Measurements from ENCODE around the gene PDCD7.
"Not testable (repeated sequence)": the region's sequence is repeated elsewhere in the genome, so short reads cannot be mapped to it uniquely, and the experiment has no call there.

The PDCD7 gene

DNA sequence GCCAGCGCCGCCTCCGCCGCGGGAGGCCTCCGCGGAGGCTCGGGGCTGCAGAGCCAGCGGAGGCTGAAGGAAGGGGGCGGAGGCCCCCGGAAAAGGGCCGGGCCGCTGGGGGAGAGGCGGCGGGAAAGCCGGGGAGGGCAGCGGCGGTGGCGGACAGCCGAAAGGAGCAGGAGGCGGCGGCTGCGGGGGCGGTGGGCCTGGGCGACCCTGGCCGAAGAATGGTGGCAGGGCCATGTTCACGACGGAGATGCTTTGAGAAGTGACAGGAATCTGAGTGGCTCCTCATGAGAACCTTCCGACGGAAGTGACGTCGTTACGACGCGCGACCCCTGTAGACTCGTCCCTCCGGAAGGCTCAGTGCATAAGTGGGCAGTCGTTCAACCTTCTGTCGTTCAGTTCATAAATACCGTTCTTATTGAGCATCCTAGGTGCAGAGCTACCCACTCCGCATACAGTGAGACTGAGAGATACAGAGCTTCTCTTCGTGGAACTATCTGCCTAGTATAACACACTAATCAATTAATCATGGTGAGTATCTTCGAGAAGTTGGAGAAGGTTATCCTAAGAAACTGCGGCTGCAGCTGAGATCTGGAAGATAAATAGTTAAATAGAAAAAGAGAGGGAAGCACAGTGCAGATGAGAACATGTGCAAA lies at the start of gene PDCD7:
Gene PDCD7 (minus strand): TSS at position 261 of the 653 bp plus-strand sequence. CDS start 27 bp downstream, at position 234.
- DNase-seq (ENCODE audit: low read depth in 3 of 3, low spot score in 1 of 3): peak; percentile 45 to 61 (median 49)

DNA sequence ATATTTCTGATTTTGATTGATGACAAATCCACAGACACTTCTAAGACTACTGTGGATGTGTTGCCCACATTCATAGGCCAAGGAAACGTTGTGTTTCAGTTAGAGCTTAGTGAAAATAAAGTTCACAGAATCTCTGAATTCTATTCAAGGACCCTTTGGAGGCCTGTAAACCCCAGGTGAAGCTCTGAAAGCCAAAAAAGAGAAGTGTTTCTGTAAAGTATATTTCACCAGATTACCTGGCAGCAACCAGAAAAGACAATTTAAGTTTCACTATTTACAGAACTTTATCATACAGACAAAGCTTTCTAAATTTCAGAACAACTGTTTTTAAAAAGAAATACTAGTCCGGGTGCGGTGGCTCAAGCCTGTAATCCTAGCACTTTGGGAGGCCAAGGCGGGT lies 48.9 kb upstream of the PDCD7 start:
- DNase-seq (ENCODE audit: low read depth in 3 of 3, low spot score in 1 of 3): no peak

DNA sequence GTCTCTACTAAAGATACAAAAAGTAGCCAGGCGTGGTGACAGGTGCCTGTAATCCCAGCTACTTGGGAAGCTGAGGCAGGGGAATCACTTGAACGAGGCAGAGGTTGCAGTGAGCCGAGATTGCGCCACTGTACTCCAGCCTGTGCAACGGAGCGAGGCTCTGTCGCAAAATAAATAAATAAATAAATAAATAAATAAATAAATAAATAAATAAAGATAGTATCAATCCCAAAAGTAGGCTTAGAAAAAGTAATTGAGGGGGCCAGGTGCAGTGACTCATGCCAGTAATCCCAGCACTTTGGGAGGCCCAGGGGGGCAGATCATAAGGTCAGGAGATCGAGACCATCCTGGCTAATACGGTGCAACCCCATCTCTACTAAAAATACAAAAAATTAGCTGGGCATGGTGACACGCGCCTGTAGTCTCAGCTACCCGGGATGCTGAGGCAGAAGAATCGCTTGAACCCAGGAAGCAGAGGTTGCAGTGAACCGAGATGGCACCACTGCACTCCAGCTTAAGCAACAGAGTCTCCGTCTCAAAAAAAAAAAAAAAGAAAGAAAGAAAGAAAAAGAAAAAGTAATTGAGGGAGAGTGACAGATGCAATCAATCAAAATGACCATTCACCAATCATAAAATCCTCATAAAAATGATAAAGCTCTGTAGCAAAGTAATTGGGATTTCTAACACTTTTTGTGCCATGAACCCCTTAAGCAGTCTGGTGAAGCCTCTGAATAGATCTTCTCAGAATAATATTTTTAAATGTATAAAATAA lies 48.2 kb upstream of the PDCD7 start:
- not testable (repeated sequence) for DNase-seq (ENCODE audit: low read depth in 3 of 3, low spot score in 1 of 3)

DNA sequence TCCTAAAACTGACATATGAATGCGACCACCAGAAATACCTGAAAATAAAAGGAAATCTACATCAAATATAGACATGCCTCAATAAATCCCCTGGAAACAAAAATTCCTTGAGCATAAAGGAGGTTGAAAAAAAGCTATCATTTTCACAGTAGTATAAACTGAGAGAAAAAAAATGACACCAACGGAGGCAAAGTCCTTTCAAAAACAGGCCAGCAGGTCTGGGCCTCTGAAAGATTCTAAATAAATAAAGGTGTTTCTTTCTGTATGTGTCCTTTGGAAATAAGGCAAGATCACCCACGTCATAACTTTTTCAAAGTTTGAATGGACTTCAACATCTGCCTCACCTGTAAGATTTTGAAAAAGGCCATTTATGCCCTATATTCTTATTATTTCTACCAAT lies 46.6 kb upstream of the PDCD7 start:
- no peak for DNase-seq (ENCODE audit: low read depth in 3 of 3, low spot score in 1 of 3)

DNA sequence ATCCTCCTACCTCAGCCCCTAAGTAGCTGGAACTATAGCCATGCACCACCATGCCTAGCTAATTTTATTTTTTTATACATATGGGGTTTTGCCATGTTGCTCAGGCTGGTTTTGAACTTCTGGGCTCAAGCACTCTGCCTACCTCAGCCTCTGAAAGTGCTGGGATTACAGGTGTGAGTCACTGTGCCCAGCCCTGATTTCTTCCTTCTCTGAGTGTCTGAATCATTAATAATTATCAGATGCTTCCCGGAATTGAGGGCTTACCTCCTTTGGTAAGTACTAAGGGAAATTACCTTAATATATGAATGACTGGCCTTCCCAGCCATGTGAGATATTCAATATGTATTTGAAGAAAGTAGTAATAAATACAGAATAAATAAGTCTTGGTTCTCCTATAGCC lies 44.3 kb upstream of the PDCD7 start:
- DNase-seq (ENCODE audit: low read depth in 3 of 3, low spot score in 1 of 3): no peak

DNA sequence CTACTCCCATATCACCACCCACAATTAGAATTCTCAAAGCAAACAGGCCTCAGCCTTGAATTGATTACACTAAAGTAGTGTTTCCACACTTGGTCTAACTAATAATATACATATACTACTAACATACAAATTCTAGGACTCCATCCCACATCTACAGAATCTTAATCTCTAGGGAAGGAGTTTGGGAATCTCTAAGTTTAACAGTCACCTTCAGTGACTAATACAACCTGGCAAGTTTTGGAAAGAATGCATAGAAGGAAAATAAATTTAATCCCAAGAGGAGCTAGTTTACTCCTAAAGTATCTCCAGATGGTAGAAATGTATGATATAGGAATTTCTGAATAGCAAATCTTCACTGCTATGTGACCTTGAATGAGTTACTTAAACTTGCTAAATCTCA lies 42.4 kb upstream of the PDCD7 start:
- no peak for DNase-seq (ENCODE audit: low read depth in 3 of 3, low spot score in 1 of 3)

DNA sequence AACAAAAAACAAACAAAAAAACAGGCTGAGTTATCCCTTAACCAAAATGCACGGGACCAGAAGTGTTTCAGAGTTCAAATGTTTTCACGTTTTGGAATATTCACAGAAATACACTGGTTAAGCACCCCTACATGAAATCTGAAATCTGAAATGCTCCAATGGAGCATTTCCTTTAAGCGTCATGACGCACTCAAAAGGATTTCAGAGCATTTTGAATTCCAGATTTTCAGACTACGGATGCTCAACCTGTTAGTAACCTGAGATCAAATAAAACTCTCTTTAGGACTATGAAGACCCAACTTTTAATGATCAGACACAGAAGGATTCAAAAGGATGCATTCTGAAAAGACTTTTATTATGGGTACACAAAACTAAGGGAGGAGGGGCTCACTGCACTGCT lies 41.9 kb upstream of the PDCD7 start:
- no peak for DNase-seq (ENCODE audit: low read depth in 3 of 3, low spot score in 1 of 3)

DNA sequence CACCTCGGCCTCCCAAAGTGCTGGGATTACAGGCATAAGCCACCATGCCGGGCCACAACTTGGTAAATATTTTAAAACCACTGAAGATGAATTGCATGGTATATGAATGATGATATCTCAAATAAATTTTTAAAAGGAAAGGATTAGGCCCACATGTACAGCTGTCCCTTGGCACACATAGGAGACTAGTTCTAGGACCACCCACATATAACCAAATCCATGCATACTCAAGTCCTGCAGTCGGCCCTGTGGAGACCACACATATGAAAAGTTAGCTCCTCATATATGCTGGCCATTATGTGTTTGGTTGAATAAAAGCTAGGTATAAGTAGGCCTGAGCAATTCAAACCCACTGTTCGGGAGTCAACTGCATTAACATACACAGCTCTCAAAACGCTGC lies 40.9 kb upstream of the PDCD7 start:
- DNase-seq (ENCODE audit: low read depth in 3 of 3, low spot score in 1 of 3): no peak

- no peak for DNase-seq (ENCODE audit: low read depth in 3 of 3, low spot score in 1 of 3)
Observed at GRCh38 chr15:65172531-65172930, 38.9 kb upstream of the PDCD7 start.

DNA sequence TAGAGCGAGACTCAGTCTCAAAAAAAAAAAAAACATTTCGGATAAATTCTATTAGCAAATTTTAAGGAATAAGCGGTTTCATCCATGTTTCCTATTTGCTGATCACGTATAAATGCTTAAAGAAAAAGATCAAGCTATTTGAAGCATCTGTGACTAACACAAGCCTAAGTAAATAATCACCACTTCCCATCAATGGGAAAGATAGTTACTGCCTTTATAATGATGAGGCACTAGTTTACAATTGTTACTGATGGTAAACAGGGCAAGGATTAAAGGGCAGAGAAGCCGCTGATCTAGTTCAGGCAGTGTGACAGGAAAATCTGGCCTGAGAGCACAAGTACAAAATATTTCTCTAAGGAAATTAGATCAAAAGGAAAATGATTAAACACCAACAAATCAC lies 37.8 kb upstream of the PDCD7 start:
- no peak for DNase-seq (ENCODE audit: low read depth in 3 of 3, low spot score in 1 of 3)

DNA sequence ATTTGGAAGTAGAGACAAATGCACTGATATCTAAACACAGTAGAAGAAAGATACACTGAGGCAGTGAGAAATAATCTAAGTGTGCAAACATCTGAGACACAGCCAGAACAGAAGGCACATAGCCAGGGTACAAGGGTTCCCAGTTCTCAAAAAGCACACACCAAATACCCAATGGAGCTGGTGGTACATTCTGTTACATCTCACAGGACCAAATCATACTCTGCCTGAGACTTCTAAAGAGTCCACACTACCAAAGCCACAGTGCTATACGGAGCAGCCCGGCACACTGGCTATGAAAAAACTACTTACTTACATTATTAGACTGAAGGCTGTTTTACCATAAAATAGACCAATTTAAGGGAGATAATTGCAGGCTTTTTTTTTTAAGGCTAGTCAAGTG lies 32.3 kb upstream of the PDCD7 start:
- DNase-seq (ENCODE audit: low read depth in 3 of 3, low spot score in 1 of 3): no peak

DNA sequence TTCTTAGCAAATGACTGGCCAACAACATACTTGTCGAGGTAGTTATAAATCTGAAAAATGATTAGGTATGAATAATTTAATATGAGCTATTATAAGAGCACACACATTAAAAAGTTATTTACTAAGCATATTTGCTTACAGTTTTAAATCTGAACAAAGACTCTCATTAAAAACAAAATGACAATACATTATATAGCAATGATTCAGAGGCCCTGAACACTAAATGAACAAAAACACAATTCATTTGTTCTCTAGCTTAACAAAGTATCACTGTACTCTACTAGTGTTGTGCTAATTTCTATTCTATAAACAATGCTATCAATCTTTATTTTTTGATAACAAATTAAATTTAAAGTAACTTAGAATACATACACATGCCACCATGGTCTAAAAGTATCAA lies 30.5 kb upstream of the PDCD7 start:
- DNase-seq (ENCODE audit: low read depth in 3 of 3, low spot score in 1 of 3): no peak

DNA sequence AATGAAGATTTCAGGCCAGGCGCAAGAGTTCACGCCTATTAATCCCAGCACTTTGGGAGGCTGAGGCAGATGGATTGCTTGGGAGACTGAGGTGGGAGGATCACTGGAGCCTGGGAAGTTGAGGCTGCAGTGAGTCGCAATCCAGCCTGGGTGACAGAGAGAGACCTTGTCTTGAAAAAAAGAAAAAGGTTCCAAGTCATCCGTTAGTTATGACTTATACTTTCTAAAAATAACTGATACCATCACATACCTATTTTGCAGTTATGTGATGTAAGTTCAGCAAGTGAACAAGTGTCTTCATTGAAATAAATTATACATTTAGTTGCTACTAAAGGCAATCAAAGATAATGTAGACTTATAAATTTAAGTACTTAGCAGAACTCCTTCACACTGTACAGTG lies 29.4 kb upstream of the PDCD7 start:
- DNase-seq (ENCODE audit: low read depth in 3 of 3, low spot score in 1 of 3): no peak

DNA sequence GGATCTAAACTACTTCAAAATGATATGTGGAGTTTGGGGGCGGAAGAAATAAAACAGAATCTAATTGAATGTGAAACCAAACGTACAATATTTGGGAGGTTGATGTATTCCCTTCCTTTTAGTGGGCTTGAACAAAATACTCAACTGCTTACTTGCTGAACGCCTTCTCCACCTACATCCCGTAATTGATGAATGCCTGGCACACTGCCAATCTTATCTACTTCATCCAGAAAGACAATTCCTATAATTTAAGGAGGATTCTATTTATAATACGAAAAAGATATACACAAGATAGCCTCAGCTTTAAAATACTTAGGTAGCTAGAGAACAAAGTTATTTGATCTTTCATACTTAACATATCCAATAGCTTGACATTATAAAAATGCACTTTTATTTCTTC lies 23.1 kb upstream of the PDCD7 start:
- DNase-seq (ENCODE audit: low read depth in 3 of 3, low spot score in 1 of 3): no peak

GRCh38 chr15:65154720-65155119 lies 21.1 kb upstream of the PDCD7 start:
- no peak for DNase-seq (ENCODE audit: low read depth in 3 of 3, low spot score in 1 of 3)

DNA sequence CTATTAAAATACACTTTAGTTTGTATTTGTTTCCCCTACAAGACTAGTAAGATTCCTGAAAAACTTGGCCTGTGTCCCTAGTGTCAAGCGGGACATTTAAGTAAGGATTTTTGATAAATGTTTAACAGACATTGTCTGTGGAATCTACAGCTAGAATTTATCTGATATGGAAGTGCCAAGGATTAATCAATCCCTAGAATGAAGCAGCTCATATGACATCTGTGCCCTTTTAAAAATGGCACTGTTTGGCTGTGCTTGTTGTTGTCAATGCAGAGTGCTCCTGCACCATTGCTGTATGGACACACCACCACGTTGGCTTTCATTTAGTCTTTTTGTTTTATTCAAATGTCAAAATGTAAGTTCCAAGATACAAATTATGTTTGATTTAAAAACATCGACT lies 14.3 kb upstream of the PDCD7 start:
- no peak for DNase-seq (ENCODE audit: low read depth in 3 of 3, low spot score in 1 of 3)

GRCh38 chr15:65146438-65146837 lies 12.8 kb upstream of the PDCD7 start:
- no peak for DNase-seq (ENCODE audit: low read depth in 3 of 3, low spot score in 1 of 3)

DNA sequence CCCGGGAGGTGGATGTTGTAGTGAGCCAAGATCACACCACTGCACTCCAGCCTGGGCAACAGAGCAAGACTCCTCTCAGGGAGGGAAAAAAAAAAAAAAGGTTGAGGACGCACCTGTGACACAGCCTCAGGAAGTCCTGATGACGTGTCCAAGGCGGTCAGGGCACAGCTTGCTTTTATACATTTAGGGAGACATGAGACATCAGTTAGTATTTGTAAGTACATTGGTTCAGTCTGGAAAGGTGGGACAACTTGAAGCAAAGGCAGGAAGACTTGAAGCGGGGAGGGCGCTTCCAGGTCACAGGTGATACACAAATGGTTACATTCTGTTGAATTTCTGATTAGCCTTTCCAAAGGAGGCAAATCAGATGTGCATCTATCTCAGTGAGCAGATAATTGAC lies 5.0 kb upstream of the PDCD7 start:
- not testable (repeated sequence) for DNase-seq (ENCODE audit: low read depth in 3 of 3, low spot score in 1 of 3)

DNA sequence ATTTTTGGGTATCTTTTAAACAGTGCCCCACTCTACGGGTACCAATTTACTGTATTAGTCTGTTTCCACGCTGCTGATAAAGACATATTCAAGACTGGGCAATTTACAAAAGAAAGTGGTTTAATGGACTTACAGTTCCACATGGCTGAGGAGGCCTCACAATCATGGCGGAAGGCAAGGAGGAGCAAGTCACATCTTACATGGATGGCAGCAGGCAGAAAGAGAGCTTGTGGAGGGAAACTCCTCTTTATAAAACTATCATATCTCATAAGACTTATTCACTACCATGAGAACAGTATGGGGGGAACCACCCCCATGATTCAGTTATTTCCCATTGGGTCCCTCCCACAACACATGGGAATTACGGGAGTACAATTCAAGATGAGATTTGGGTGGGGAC lies 4.3 kb upstream of the PDCD7 start:
- DNase-seq (ENCODE audit: low read depth in 3 of 3, low spot score in 1 of 3): not testable (repeated sequence)

DNA sequence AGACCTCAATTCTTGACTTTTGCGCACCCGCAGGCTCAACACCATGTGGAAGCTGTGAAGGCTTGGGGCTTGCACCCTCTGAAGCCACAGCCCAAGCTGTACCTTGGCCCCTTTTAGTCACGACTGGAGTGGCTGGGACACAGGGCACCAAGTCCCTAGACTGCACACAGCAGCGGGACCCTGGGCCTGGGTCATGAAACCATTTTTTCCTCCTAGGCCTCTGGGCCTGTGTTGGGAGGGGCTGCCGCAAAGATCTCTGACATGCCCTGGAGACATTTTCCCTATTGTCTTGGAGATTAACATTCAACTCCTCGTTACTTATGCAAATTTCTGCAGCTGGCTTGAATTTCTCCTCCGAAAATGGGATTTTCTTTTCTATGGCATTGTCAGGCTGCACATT lies 3.5 kb upstream of the PDCD7 start:
- DNase-seq (ENCODE audit: low read depth in 3 of 3, low spot score in 1 of 3): not testable (repeated sequence)

DNA sequence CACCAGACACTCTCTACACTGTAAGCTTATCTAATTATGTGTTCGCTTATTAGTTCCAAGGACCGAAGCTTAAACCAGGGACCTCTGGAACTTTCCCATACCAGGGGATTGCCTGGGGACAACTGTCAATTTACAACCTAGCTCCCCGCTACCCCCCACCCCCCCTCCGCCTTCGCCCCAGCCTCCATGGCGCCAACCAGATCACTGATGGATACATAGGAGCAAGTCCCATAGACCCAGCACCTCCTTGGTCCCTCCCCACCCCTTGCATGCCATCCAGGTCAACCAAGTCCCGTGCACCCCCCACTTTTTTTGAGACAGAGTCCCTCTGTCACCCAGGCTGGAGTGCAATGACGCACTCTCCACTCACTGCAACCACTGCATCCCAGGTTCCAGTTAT lies 930 bp upstream of the PDCD7 start:
- DNase-seq (ENCODE audit: low read depth in 3 of 3, low spot score in 1 of 3): no peak

- DNase-seq (ENCODE audit: low read depth in 3 of 3, low spot score in 1 of 3): peak in 1 of 3 donors; percentile 9
Observed at GRCh38 chr15:65132878-65133547, 595 bp downstream of the PDCD7 start.

Data from stimulated activated CD4-positive, alpha-beta T cell treated with anti-CD3 and anti-CD28 coated beads, TNF-alpha, amount 100 ng/mL, for 1 hour (primary cell).